Activated gamma-delta T cell (primary cell): Measurements from ENCODE around the gene PLEKHA1.

ENCODE experiments used
- DNase-seq: peaks from one replicate; lab custom pipeline; 2025; lab: John Stamatoyannopoulos, UW

Gene PLEKHA1

GRCh38 chr10:122480146-122480833 lies 105.8 kb downstream of the PLEKHA1 start:
- no peak for DNase-seq

GRCh38 chr10:122481296-122482056 lies 107.0 kb downstream of the PLEKHA1 start:
- DNase-seq, result no peak
